Retina (tissue), 1 donor: Measurements from ENCODE around the gene PDE2A.

Experiments
- DNase-seq: peaks from one replicate; pipeline ENCODE4 v3.0.0-alpha.2; 2016

Gene PDE2A

GRCh38 chr11:72634016-72634415, 40.2 kb downstream of the PDE2A start:
- no peak for DNase-seq

- no peak for DNase-seq
Observed at GRCh38 chr11:72633068-72633467, 41.2 kb downstream of the PDE2A start.

- no peak for DNase-seq
Observed at GRCh38 chr11:72631806-72632731, 42.2 kb downstream of the PDE2A start.

DNA sequence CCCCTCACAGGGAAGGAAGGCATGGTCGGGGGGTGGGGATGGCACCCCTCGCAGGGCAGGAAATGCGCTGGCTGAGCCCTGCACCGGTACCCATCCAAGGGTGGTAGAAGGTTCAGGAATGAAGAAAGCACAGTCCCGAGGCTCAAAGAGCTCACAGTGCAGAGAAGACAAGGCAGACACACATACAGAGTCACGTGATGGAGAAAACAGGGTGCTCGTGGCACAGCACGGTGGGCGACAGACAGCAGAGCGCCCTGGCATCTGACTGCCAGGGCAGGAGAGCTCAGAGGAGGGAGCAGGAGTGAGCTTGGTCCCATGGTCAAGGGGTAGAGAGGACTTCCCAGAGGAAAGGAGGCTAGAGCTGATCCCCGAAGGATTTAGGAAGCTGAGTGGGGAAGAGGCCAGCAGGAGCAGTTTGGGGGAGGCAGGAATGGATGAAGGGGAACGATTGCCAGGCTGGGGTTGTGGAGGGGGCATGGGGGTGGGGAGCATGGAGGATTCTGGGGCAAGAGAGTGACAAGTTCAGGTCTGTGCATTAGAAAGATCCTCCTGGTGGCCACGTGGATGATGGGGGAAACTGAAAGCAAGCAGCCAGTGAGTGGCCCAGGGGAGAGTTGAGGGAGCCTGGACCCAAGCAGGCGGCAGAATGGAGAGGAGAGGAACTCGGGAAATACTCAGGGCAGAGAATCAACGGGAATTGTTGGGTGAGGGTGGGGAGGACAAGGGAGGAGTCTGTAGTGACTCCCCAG, 43.9 kb downstream of the PDE2A start:
- no peak for DNase-seq

DNA sequence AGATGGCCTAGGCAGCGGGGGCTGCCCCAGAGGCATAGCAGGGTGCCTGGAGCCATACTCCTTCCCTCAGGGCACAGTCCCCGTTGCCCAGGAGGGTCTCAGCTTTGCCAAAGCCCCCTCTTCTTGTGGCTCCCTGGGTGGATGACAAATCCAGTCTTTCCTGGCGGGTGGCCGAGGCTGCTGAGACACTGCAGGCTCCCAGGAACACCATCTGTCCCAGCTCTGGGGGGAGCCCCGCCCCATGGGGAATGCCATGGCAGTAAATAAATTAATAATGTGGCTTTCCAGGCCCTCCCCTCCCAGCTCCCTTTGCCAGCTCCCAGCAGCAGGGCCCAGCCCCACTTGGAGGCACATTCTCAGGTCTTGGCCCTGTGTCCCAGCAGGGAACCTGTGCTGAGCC, 45.0 kb downstream of the PDE2A start:
- no peak for DNase-seq

DNA sequence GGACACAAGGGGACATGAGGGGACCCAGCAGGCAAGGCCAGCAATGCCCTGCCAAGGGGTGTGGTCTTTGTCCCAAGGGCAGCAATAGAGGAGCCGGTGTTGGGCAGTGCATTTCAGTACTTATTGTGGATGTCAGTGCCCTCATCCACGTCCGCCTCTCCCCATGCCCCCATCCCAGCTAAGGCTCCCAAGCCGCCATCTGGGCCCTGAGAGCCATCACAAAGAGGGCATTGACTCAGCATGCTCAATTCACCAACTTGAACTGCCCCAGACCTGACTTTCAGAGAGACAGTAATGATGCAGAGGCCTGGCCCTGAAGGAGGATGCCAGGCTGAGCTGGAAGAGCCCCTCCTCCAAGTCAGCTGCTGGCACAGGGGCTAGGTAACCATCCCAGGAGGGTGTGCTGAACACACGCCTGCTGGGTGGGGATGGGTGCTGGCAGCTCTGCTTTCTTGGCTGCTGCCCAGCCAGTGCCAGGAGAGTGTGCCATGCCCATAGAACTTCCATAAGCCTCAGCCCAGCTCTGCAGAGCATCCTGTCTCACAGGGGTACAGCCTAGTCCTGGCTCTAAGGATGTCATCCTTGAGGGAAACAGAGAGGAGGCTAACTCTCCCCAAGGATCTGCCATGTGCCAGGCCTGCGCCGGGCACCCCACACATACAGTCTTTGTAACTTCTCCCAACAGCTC, 46.5 kb downstream of the PDE2A start:
- no peak for DNase-seq

GRCh38 chr11:72626414-72626936, 47.7 kb downstream of the PDE2A start:
- no peak for DNase-seq

GRCh38 chr11:72625691-72626413, 48.4 kb downstream of the PDE2A start:
- DNase-seq = peak; percentile 38

- DNase-seq = no peak
Observed at GRCh38 chr11:72624496-72625201, 49.6 kb downstream of the PDE2A start.

DNA sequence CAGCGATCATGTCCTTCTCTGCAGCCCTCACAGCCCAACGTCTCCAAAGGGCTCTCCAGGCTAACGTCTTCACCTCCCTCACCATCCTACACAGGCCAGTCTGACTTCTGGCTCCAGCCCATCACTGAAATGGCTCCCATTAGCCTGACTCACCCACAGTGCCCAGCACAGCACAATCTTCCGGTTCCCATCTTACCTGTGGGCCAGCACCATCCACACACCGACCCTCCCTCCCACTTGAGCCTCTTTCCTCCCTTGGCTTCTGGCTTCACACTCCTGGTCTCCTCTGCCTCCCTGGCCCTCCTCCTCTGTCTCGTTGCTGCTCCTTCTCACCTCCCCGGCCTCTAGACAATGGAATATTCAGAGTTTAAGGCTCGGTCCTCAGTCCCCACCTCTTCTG, 51.2 kb downstream of the PDE2A start:
- DNase-seq = no peak

GRCh38 chr11:72621008-72621610, 53.1 kb downstream of the PDE2A start:
- DNase-seq = no peak

DNA sequence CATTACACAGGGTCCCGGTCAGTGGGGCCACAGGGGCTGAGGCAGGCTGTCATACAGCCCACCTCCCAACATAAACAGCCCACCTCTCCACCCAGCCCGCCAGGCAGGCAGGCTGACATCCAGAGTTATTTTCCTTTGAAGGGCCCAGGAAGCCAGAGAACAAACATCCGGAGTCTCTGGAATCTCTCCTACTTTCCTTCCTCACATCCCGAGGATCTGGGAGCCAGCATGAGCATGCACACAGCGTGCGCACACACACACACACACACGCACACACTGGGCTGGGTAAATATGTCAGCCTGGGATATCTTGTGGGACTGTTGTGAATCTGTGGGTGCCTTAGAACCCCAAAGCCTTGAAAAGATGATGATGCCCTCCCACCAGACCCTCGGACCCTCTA, 55.4 kb downstream of the PDE2A start:
- DNase-seq = no peak

GRCh38 chr11:72617080-72617762, 57.0 kb downstream of the PDE2A start:
- no peak for DNase-seq

GRCh38 chr11:72616655-72617054, 57.6 kb downstream of the PDE2A start:
- no peak for DNase-seq

GRCh38 chr11:72615329-72615728, 58.9 kb downstream of the PDE2A start:
- no peak for DNase-seq

DNA sequence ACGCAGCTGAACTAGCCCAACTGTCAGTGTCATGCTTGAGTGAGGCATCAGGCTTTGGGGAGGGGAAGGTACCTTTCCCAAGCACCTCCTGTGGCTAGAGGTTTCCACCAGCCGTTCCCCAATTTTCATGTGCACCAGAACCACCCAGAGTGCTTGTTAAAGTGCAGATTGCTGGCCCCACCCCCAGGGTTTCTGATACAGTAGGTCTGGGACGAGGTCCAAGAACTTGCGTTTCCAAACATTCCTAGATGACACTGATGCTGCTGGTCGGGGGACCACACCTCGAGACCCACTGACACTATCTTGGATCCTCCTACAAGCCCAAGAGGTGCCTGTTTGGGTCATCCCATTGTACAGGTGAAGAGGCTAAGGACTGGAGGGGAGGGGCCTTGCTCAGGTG, 59.8 kb downstream of the PDE2A start:
- DNase-seq = no peak

GRCh38 chr11:72613977-72614376, 60.2 kb downstream of the PDE2A start:
- no peak for DNase-seq

GRCh38 chr11:72613450-72613849, 60.8 kb downstream of the PDE2A start:
- DNase-seq = no peak

DNA sequence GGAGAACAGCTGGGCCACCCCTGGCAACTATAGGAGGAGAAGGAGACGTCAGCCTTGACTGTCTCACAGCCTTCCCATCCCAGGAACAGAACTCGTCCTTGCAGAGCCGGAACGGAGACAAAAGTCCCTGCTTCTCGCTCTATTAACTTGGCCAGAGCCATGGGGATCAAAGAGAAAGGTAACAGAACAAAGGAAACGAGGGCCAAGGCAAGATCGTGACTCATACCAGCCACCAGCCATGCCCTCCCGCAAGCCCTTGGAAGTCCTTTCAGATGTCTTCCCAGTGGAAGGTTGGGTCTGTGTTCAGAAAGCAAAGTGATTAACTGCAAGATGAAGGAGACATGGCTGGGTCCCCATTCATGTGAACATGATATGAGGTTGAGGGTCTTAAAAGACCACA, 64.7 kb downstream of the PDE2A start:
- DNase-seq = no peak

DNA sequence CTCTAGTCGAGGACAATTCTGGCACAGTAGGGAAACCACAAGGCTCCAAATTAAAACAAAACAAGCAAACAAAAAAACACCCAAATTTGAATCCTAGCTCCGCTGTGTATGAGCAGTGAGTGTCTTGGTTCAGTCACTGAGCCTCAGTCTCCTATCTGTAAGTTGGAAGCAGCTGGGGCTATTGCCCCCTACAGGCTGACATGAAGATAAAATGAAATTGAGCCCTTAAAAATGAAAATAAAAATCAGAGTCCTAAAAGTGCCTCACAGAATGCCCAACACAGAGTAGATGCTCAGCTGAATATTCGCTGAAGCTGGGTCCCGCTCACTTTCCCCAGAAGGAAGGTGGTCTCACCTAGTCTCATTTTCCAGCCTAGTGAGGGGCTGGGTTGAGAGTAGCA, 65.2 kb downstream of the PDE2A start:
- no peak for DNase-seq

DNA sequence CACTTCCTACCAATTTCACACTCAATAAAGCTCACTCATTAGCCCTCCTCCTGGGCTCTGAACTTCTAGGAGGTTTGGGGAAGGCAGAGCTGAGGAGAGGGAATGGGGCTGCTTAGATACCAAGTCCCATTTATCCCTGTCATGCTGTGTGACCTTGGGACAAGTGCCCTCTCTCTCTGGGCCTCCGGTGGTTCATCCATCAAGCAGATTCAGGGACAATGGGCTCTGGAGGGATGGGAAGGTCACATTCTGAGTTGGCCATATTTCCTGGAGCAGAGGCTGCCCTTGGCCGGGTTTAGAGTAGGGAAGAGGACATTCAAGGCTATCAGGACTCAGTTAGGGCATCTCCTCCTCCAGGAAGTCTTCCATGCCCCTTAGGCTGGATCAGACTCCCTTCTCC, 66.7 kb downstream of the PDE2A start:
- DNase-seq = no peak
